Heart left ventricle (tissue), 16 donors: ENCODE data around the gene AJM1. TPM values are rescaled to one million over a fixed set of nuclear protein-coding genes. Genes with fewer than 3 reads are reported as not detected.

Experiments
- ATAC-seq, 4 donors: fragments of 200-7000 bp; cut with Tn5 transposase; one replicate each; pipeline ENCODE4 v1.9.1; 2020 to 2022; ENCODE audit warnings: moderate library complexity in 4 of 4, mild to moderate bottlenecking in 3 of 4, moderate number of reproducible peaks in 1 of 4
- DNase-seq, 5 donors: peaks; one replicate each; pipeline ENCODE4 v3.0.0-alpha.2; 2020
- H3K27ac ChIP-seq, 12 donors: fragments of 200-600 bp; sonication (generic) in 4 of 12; one replicate each; pipeline versions ENCODE4 v1.5.0 to v1.8.0; 2016 to 2022; ENCODE audit warnings: mild to moderate bottlenecking in 2 of 12
- H3K27me3 ChIP-seq, 9 donors: fragments of 200-600 bp; sonication (generic) in 2 of 9; one replicate each; pipeline versions ENCODE4 v1.5.1 to v1.8.0; 2016 to 2022; ENCODE audit warnings: mild to moderate bottlenecking in 3 of 9
- H3K36me3 ChIP-seq, 9 donors: fragments of 200-600 bp; sonication (generic) in 2 of 9; one replicate each; pipeline versions ENCODE4 v1.5.0 to v1.8.0; 2018 to 2022; ENCODE audit warnings: mild to moderate bottlenecking in 2 of 9
- H3K4me1 ChIP-seq, 12 donors: fragments of 200-600 bp; sonication (generic) in 4 of 12; one replicate each; pipeline versions ENCODE4 v1.5.0 to v1.8.0; 2016 to 2022; ENCODE audit warnings: mild to moderate bottlenecking in 3 of 12
- H3K4me3 ChIP-seq, 12 donors: fragments of 200-600 bp; sonication (generic) in 4 of 12; one replicate each; pipeline versions ENCODE4 v1.5.0 to v1.8.0; 2017 to 2022; ENCODE audit warnings: mild to moderate bottlenecking in 9 of 12, moderate library complexity in 4 of 12
- H3K9me3 ChIP-seq, 12 donors: fragments of 200-600 bp; sonication (generic) in 4 of 12; one replicate each; pipeline versions ENCODE4 v1.5.0 to v1.8.0; 2016 to 2022; ENCODE audit warnings: mild to moderate bottlenecking in 1 of 12
- CTCF ChIP-seq, 12 donors: fragments of 200-600 bp; sonication (generic) in 4 of 12; IDR thresholded peaks; one replicate each; pipeline versions ENCODE4 v1.5.0 to v1.8.0; 2018 to 2022; ENCODE audit warnings: antibody characterized with exemption in 12 of 12, mild to moderate bottlenecking in 5 of 12
- POLR2A ChIP-seq, 2 donors: fragments of 450-650 bp; IDR thresholded peaks; one replicate each; pipeline ENCODE4 v1.6.1; 2017; ENCODE audit warnings: antibody characterized with exemption in 2 of 2, mild to moderate bottlenecking in 2 of 2, moderate library complexity in 2 of 2
- WGBS, 4 donors: extraction: QIAGEN DNeasy Blood & Tissue Kit in 2 of 4; methylation state at CpG; one replicate each; pipeline versions ENCODE4 v1.1.5 to v1.1.7; 2013 to 2018; 5-methylcytosine and 5-hydroxymethylcytosine counted together
- intact Hi-C, 10 donors: fragments of 100-400 bp; cut with DNase I; formaldehyde crosslinking; loops; one replicate each; pipeline versions ENCODE4 v1.11.1 to v1.14.2; 2022
- polyA plus RNA-seq, 2 donors: library from polyadenylated mRNA; stranded (reverse); fragments of 200-250 nt; gene quantifications; one replicate each; pipeline ENCODE4 v1.2.3, GENCODE V29; 2013
- total RNA-seq, 9 donors: library from RNA; depleted of rRNA in 2 of 9; stranded (reverse); fragments of >200 nt in 2 of 9; fragmentation: NEBNext Ultra II Directional in 3 of 9; extraction: Animal tissue kit (Norgen Biotek cat#: 25700) in 3 of 9; gene quantifications; one replicate each; pipeline versions ENCODE4 v1.1.0 to v1.2.4, GENCODE V29; 2016 to 2023
- donor health status: ischemic (EF 13 %, LVEDD 7.1; RV severe dilation, severe dysfunction).
- donor health status: healthy with polysubstance abuse.
- donor health status: DM: no; HTN: yes; CAD: no.
- donor health status: DM: no; HTN: no; CAD: no.
- donor health status: ischemic (EF 25% LVEDD 6.9; RV normal size, moderate dysfunction).
- donor health status: ischemic (EF 25% LVEDD 5.7; RV mildly dilated, moderate dysfunction).
- donor health status: healthy.
- donor health status: DM: yes; HTN: yes; CAD: no.
- donor health status: ischemic (EF 35%, LVEDD 5.7; RV mildly dilated, moderate dysfunction).
- donor health status: nonischemic (EF 11% LVEDD 7.7; RV severe dilation, severe dysfunction).
- donor health status: DM: yes; HTN: yes; CAD: no.
- donor health status: PGD.
- donor health status: ischemic (EF 29% LVEDD 5.4; RV normal size, mild dysfunction).
- donor health status: nonischemic (EF 23%, LVEDD 6.1; RV moderate dilation, normal function).

The AJM1 gene
- total and polyA plus RNA-seq, 11 donors: 2.6 to 7.0 (median 5.5) TPM

- intact Hi-C loops: no loop called here
- peak in 3 of 5 donors; percentile 5 to 29 (median 27) for DNase-seq
Measured at GRCh38 chr9:136855461-136856078, 13.3 kb downstream of the AJM1 start.

GRCh38 chr9:136856079-136856476 lies 13.8 kb downstream of the AJM1 start:
- no peaks in the 10 kb centered on the region for H3K27me3 ChIP-seq
- intact Hi-C loops: no loop called here
- no peaks in the 10 kb centered on the region for H3K9me3 ChIP-seq
- peak in 2 of 5 donors; percentile 21 to 24 for DNase-seq
- no peak overlapping the region for H3K27ac ChIP-seq
- peaks cover 0 to 20% (median 9%) of the 10 kb centered on the region in 9 donors for H3K36me3 ChIP-seq
- WGBS, 4 donors: 75 to 89% (median 80%) methylated on average over 6 to 15 of the region's 15 CpGs
- no peak overlapping the region for H3K4me3 ChIP-seq
- peaks cover 0 to 32% (median 12%) of the 10 kb centered on the region in 12 donors for H3K4me1 ChIP-seq
- ATAC-seq: no peak
- TF ChIP-seq POLR2A (IDR thresholded peaks at IDR 0.05) (no peak), CTCF (IDR thresholded peaks at IDR 0.05) (no peak)

More at GRCh38 chr9:136855461-136856078, 13.3 kb downstream of the AJM1 start:
- ATAC-seq: no peak
- Histone ChIP-seq H3K27me3 (no peaks in the 10 kb centered on the region), H3K27ac (no peak overlapping the region), H3K9me3 (no peaks in the 10 kb centered on the region), H3K4me1 (peaks cover 0 to 37% (median 17%) of the 10 kb centered on the region in 12 donors), H3K4me3 (no peak overlapping the region), H3K36me3 (peaks cover 0 to 19% (median 9%) of the 10 kb centered on the region in 9 donors)
- no peak for TF ChIP-seq CTCF (IDR thresholded peaks at IDR 0.05)
- WGBS, 4 donors: 80 to 84% (median 81%) methylated on average over 5 to 26 of the region's 26 CpGs

GRCh38 chr9:136856541-136857141 lies 14.4 kb downstream of the AJM1 start:
- no peak overlapping the region for H3K27ac ChIP-seq
- no peak overlapping the region for H3K4me3 ChIP-seq
- 82 to 90% (median 87%) methylated on average over 11 to 14 of the region's 14 CpGs for WGBS, 4 donors
- TF ChIP-seq CTCF (IDR thresholded peaks at IDR 0.05) (no peak), POLR2A (IDR thresholded peaks at IDR 0.05) (no peak)
- no peaks in the 10 kb centered on the region for H3K9me3 ChIP-seq
- H3K27me3 ChIP-seq: no peaks in the 10 kb centered on the region
- DNase-seq (peak in 2 of 5 donors; percentile 10 to 17), ATAC-seq (no peak)
- peaks cover 0 to 20% (median 11%) of the 10 kb centered on the region in 9 donors for H3K36me3 ChIP-seq
- H3K4me1 ChIP-seq: peaks cover 0 to 27% (median 9%) of the 10 kb centered on the region in 12 donors
- intact Hi-C loops: no loop called here

GRCh38 chr9:136857166-136857565 lies 14.9 kb downstream of the AJM1 start:
- H3K4me1 ChIP-seq: peaks cover 0 to 21% (median 8%) of the 10 kb centered on the region in 12 donors
- peaks cover 0 to 25% (median 17%) of the 10 kb centered on the region in 9 donors for H3K36me3 ChIP-seq
- H3K4me3 ChIP-seq: no peak overlapping the region
- intact Hi-C loops: no loop called here
- TF ChIP-seq CTCF (IDR thresholded peaks at IDR 0.05) (no peak), POLR2A (IDR thresholded peaks at IDR 0.05) (no peak)
- WGBS, 4 donors: 87 to 96% (median 92%) methylated on average over 8 to 19 of the region's 19 CpGs
- H3K9me3 ChIP-seq: no peaks in the 10 kb centered on the region
- no peak overlapping the region for H3K27ac ChIP-seq
- no peaks in the 10 kb centered on the region for H3K27me3 ChIP-seq
- peak in 3 of 5 donors; percentile 7 to 28 (median 21) for DNase-seq
- ATAC-seq: no peak
